Activated CD8-positive, alpha-beta memory T cell treated with anti-CD3 and anti-CD28 coated beads, Interleukin-2, amount 10 ng/mL, durations not matched to agents 7 days and 5 days (primary cell): ENCODE data around the gene ANKMY1. TPM values are rescaled to one million over a fixed set of nuclear protein-coding genes. Genes with fewer than 3 reads are reported as not detected.
A peak's percentile ranks its signal among the peaks of the same experiment; 100 is the strongest.

ENCODE experiments used
- ATAC-seq: fragments of 150-1000 bp; cut with Tn5 transposase; one replicate; pipeline ENCODE4 v1.10.0; 2021; ENCODE audit warnings: moderate library complexity
- CTCF ChIA-PET: fragments of 350-600 bp; sonication (Branson Sonifier 250); formaldehyde crosslinking; loops from one replicate; lab custom pipeline; 2021; ENCODE audit warnings: antibody characterized with exemption; lab: Charles Lee
- DNase-seq: peaks from one replicate; pipeline ENCODE4 v3.0.0-alpha.2; 2020
- H3K27ac Mint-ChIP-seq: one replicate; pipeline ENCODE4 v1.8.0; 2021; ENCODE audit warnings: mild to moderate bottlenecking, mixed read lengths
- H3K27me3 Mint-ChIP-seq: one replicate; pipeline ENCODE4 v1.8.0; 2021; ENCODE audit warnings: mixed read lengths
- H3K36me3 Mint-ChIP-seq: one replicate; pipeline ENCODE4 v1.8.0; 2021; ENCODE audit warnings: mild to moderate bottlenecking, mixed read lengths
- H3K4me1 Mint-ChIP-seq: one replicate; pipeline ENCODE4 v1.8.0; 2021; ENCODE audit warnings: mixed read lengths
- H3K4me3 Mint-ChIP-seq: one replicate; pipeline ENCODE4 v1.8.0; 2021; ENCODE audit warnings: mild to moderate bottlenecking, moderate library complexity, mixed read lengths
- H3K9me3 Mint-ChIP-seq: one replicate; pipeline ENCODE4 v1.8.0; 2022; ENCODE audit warnings: low read depth, mixed read lengths
- microRNA-seq: library from miRNA; unstranded; fragments of <30 nt; microRNA quantifications from one replicate; pipeline ENCODE4 v1.2.0, GENCODE V29; 2022
- total RNA-seq, 2 experiments: library from RNA; stranded (reverse); gene quantifications; one replicate each; pipeline ENCODE4 v1.2.3, GENCODE V29; 2021

The ANKMY1 gene
- total RNA-seq, 2 experiments from 2014 or later: 21.3 to 33.5 TPM

GRCh38 chr2:240432820-240433801 is 124.7 kb downstream of the ANKMY1 start:
- no peak overlapping the region for H3K27ac Mint-ChIP-seq
- peaks cover 26% of the 10 kb centered on the region for H3K27me3 Mint-ChIP-seq
- H3K4me1 Mint-ChIP-seq: peaks cover 11% of the 10 kb centered on the region
- DNase-seq (no peak), ATAC-seq (no peak)
- no peaks in the 10 kb centered on the region for H3K36me3 Mint-ChIP-seq
- H3K4me3 Mint-ChIP-seq: no peak overlapping the region
- CTCF ChIA-PET: no interaction called here
- H3K9me3 Mint-ChIP-seq: no peaks in the 10 kb centered on the region

GRCh38 chr2:240432430-240432819 is 125.4 kb downstream of the ANKMY1 start:
- no peak overlapping the region for H3K4me3 Mint-ChIP-seq
- H3K9me3 Mint-ChIP-seq: no peaks in the 10 kb centered on the region
- H3K36me3 Mint-ChIP-seq: no peaks in the 10 kb centered on the region
- no peak for ATAC-seq
- CTCF ChIA-PET: no interaction called here
- H3K4me1 Mint-ChIP-seq: peaks cover 18% of the 10 kb centered on the region
- H3K27me3 Mint-ChIP-seq: peaks cover 24% of the 10 kb centered on the region
- DNase-seq: no peak
- no peak overlapping the region for H3K27ac Mint-ChIP-seq

GRCh38 chr2:240431661-240432424 is 125.9 kb downstream of the ANKMY1 start:
- DNase-seq: no peak
- H3K27me3 Mint-ChIP-seq: peaks cover 19% of the 10 kb centered on the region

GRCh38 chr2:240431271-240431660 is 126.5 kb downstream of the ANKMY1 start:
- CTCF ChIA-PET: no interaction called here
- Mint-ChIP-seq H3K36me3 (no peaks in the 10 kb centered on the region), H3K9me3 (no peaks in the 10 kb centered on the region), H3K27ac (no peak overlapping the region), H3K4me1 (peaks cover 21% of the 10 kb centered on the region), H3K4me3 (no peak overlapping the region), H3K27me3 (peaks cover 21% of the 10 kb centered on the region)
- no peak for ATAC-seq
- DNase-seq: no peak

More at GRCh38 chr2:240431661-240432424, 125.9 kb downstream of the ANKMY1 start:
- CTCF ChIA-PET: no interaction called here
- Mint-ChIP-seq H3K4me3 (no peak overlapping the region), H3K36me3 (no peaks in the 10 kb centered on the region), H3K9me3 (no peaks in the 10 kb centered on the region), H3K27ac (no peak overlapping the region), H3K4me1 (peaks cover 22% of the 10 kb centered on the region)
- no peak for ATAC-seq

- Mint-ChIP-seq H3K4me3 (no peak overlapping the region), H3K27me3 (peaks cover 21% of the 10 kb centered on the region), H3K27ac (no peak overlapping the region), H3K36me3 (no peaks in the 10 kb centered on the region), H3K4me1 (peaks cover 21% of the 10 kb centered on the region), H3K9me3 (no peaks in the 10 kb centered on the region)
- DNase-seq (no peak), ATAC-seq (no peak)
- CTCF ChIA-PET: no interaction called here
These were observed 127.2 kb downstream of the ANKMY1 start for GRCh38 chr2:240430595-240430994.

- Mint-ChIP-seq H3K4me1 (peaks cover 21% of the 10 kb centered on the region), H3K4me3 (no peak overlapping the region), H3K9me3 (no peaks in the 10 kb centered on the region), H3K27me3 (peaks cover 21% of the 10 kb centered on the region), H3K27ac (no peak overlapping the region), H3K36me3 (no peaks in the 10 kb centered on the region)
- ATAC-seq: no peak
- DNase-seq: no peak
- CTCF ChIA-PET: no interaction called here
These were observed 127.8 kb downstream of the ANKMY1 start for GRCh38 chr2:240429872-240430491.

Small RNAs within 50 kb of the gene (microRNA-seq; reads per million reads assigned to microRNA genes)
- gene MIR149: 52.3 reads per million, percentile 57 among the genes with 10 or more reads in this experiment

Other genes with a start within 250 kb of the ANKMY1 start
- gene GPC1, start 122.3 kb downstream of the ANKMY1 start, total RNA-seq: 1 to 10 TPM; 3.2 to 4.5 TPM
- 10 to 100 TPM; 10.0 to 10.1 TPM for gene DUSP28, start 2.4 kb upstream of the ANKMY1 start, total RNA-seq
- 100 to 1,000 TPM; 101 to 152 TPM for gene RNPEPL1, start 10.5 kb upstream of the ANKMY1 start, total RNA-seq
- gene CAPN10, start 28.7 kb upstream of the ANKMY1 start, total RNA-seq: 10 to 100 TPM; 54.0 to 75.8 TPM
- 10 to 100 TPM; 14.4 to 35.4 TPM for gene GPR35, start 67.5 kb upstream of the ANKMY1 start, total RNA-seq
- gene AQP12B, start 124.9 kb upstream of the ANKMY1 start, total RNA-seq: not detected
- not detected for gene AQP12A, start 133.9 kb upstream of the ANKMY1 start, total RNA-seq